Rectal smooth muscle tissue (tissue), 1 donor: ENCODE results near the gene SLC25A1.

Source experiments
- H3K27ac ChIP-seq: one replicate; pipeline ENCODE4 v1.7.0; 2013; ENCODE audit warnings: low read depth, low read length, inconsistent platforms
- H3K27me3 ChIP-seq: one replicate; pipeline ENCODE4 v1.7.0; 2013; ENCODE audit warnings: low read length; ENCODE audit not compliant: control insufficient read depth, insufficient read depth
- H3K36me3 ChIP-seq: one replicate; pipeline ENCODE4 v1.7.0; 2013; ENCODE audit warnings: low read length; ENCODE audit not compliant: control insufficient read depth, insufficient read depth
- H3K4me1 ChIP-seq: one replicate; pipeline ENCODE4 v1.7.0; 2013; ENCODE audit warnings: low read length; ENCODE audit not compliant: control insufficient read depth, insufficient read depth
- H3K4me3 ChIP-seq: one replicate; pipeline ENCODE4 v1.7.0; 2013; ENCODE audit warnings: low read length
- H3K9ac ChIP-seq: one replicate; pipeline ENCODE4 v1.7.0; 2013; ENCODE audit warnings: low read length

The SLC25A1 gene

DNA sequence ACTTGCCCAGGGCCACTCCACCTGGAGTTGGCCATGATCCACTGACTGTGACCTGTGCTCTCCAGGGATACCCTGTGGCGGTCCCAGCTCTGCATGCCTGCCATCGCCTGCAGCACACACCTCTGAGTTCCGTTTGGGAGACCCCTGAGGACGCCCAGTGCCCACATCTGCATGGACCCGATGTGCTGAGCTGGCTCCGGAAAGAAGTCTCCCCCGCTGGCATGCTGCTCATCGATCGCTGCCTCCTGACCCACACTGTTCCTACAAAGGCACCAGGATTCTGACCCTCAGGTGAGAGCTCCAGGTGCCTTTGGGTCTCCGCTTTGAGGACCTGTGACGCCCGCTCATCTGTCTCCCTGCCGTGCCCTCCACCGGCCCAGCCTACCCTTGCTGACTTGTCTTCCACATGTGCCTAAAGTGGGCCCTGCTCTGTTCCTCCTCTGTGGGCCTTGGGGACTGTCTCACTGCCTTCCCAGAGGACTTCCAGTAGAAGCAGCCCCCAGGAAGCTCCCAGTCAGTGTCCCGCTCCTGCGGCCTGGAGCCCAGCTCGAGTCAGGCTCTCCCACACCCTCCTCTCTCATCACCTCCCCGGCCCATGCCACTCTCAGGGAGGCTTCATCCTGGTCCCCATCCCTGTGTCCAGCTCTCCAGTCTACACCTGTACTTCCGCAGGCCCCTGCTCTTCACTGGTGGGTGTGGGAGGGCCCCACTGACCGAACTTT, 5.9 kb upstream of the SLC25A1 start:
- Histone ChIP-seq H3K4me3 (no peak overlapping the region), H3K27me3 (no peaks in the 10 kb centered on the region), H3K9ac (no peak overlapping the region), H3K4me1 (peaks cover 3% of the 10 kb centered on the region), H3K27ac (no peak overlapping the region), H3K36me3 (peaks cover 2% of the 10 kb centered on the region)

DNA sequence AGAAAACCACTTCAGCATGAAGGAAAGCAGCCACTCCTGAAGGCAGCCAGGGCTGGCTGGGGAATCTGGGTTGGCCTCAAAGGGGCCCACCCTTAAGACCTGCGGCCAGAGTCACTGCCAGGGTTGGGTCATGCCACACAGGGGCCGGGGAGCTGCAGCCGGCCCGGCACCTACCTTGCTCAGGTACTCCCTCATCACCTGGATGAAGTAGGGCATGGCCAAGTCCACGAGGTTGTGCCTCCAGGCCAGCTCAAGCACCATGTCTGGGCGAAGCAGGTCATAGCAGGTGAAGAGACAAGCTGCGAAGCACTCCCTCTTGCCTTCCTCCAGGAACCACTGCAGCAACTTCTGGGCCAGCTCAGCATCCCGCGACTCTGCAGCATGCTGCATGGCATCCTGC, 4.7 kb upstream of the SLC25A1 start:
- no peak overlapping the region for H3K27ac ChIP-seq
- H3K27me3 ChIP-seq: no peaks in the 10 kb centered on the region
- H3K4me1 ChIP-seq: peaks cover 7% of the 10 kb centered on the region
- H3K36me3 ChIP-seq: peaks cover 2% of the 10 kb centered on the region
- no peak overlapping the region for H3K9ac ChIP-seq
- H3K4me3 ChIP-seq: no peak overlapping the region

DNA sequence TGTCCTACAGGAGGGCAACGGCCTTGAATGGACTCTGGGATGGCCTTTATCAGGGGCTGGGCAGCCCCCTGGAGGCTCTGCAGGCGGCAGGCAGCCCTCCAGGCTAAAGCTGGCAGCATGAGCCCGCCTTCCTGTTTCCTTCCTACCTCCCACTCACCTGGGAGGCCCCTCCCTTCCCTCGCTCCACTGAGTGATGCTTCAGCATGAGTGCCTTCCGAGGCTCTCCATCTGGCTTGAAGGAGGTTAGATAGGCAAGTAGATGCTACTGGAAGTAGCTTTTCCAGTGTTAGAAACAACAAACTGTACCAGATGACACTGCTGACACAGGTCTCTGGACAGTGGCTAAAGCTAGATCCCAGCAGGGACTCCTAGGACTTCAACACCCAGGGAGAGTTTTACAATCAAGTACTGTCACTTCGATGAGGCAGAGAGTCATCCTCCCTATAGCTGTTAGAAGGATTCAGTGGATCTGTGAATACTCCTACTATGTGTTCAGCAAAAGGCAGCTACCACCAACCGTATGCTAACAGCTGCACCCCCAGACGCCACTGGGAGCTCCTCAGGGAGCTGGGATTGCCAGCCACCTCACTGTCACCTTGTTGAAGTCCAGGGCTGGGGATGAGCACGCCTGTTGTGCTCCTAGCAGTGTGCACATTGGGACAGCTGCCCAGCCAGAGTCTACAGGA, 4.1 kb upstream of the SLC25A1 start:
- peaks cover 1% of the 10 kb centered on the region for H3K36me3 ChIP-seq
- H3K27me3 ChIP-seq: no peaks in the 10 kb centered on the region
- H3K27ac ChIP-seq: no peak overlapping the region
- peaks cover 9% of the 10 kb centered on the region for H3K4me1 ChIP-seq
- H3K9ac ChIP-seq: no peak overlapping the region
- H3K4me3 ChIP-seq: no peak overlapping the region

DNA sequence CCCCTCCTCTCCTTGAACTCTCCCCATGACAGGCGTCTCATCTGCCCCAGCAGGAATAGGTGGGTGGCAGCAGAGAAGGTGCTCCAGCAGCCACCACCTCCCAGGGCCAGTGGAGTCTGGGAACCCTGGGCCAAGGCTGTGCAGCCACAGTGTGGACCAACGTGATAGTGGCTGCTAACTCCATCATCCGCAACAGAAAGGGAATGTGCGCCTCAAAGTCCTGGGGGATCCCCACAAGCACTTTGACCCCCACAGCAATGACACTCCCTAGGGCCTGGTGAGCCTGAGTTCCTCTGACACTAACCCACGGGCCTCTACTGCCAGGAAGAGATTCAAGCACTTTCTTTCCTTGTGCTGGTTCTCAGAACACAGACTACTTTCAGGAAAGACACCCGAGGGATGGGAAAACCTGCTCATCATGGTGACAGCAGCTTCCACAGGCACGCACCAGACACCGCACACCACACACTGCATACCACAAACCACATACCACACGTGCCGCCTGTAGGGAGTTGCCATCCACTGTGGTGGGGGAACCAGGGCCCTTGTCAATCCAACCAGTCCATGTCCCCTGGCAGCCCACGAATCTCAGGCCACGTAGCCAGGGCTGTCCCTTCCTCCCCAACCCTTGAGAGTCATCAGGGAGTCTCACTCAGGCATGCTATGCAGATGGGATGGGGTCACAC, 3.4 kb upstream of the SLC25A1 start:
- Histone ChIP-seq H3K27ac (no peak overlapping the region), H3K27me3 (no peaks in the 10 kb centered on the region), H3K4me1 (peaks cover 13% of the 10 kb centered on the region), H3K36me3 (no peaks in the 10 kb centered on the region), H3K9ac (no peak overlapping the region), H3K4me3 (no peak overlapping the region)

DNA sequence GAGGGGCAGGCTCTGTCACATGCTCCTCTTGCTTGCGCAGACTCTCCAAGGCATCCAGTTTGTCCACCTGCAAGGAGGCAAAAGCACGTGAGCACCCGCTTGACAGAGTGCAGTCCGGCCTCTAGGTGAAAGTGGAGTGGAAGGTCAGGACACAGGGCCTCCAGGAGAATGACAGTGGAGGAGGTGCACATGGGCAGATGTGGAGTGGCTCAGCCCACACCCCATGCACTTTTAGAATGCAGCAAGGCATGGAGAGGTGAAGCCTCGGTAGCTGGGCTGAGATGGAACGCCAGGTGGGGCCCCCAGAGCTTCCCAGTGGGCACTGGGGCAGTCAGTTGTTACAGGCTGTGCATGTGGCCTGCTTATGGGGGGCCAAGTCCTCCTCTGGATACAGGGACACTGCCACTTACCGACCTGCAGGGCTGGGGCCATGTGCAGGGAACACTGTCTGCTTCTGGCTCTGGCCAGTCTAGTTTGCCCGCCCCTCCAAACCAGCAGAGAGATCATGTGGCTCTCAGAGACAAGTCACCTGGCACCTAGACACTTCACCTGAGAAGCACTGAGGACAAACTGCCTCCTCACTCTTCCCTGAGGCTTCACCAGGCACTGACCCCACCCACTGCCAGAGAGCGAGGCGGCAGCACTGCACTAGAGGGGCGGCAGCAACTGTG, 2.3 kb upstream of the SLC25A1 start:
- no peaks in the 10 kb centered on the region for H3K36me3 ChIP-seq
- H3K27me3 ChIP-seq: no peaks in the 10 kb centered on the region
- no peak overlapping the region for H3K9ac ChIP-seq
- peaks cover 13% of the 10 kb centered on the region for H3K4me1 ChIP-seq
- no peak overlapping the region for H3K27ac ChIP-seq
- H3K4me3 ChIP-seq: no peak overlapping the region

DNA sequence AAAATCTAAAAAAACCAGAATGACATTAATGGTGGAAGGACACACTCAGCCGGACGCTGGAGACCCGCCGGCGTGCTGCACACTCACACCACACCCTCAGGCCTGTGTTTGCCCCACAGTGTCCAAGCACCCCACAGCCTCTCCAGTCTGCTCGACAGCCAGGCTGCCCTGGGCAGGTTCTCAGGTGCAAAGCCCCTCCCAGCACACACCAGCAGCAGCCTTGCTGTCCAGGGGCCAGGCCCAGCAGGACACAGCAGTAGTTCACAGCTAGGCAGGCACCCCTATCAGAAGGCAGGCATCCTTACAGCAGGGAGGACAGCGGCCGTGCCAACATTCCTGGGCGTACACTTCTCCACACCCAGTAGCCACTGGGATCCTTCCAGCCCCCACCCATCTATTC, 1.7 kb upstream of the SLC25A1 start:
- H3K4me1 ChIP-seq: peaks cover 13% of the 10 kb centered on the region
- H3K27me3 ChIP-seq: no peaks in the 10 kb centered on the region
- no peak overlapping the region for H3K9ac ChIP-seq
- no peak overlapping the region for H3K4me3 ChIP-seq
- peaks cover 2% of the 10 kb centered on the region for H3K36me3 ChIP-seq
- H3K27ac ChIP-seq: no peak overlapping the region

DNA sequence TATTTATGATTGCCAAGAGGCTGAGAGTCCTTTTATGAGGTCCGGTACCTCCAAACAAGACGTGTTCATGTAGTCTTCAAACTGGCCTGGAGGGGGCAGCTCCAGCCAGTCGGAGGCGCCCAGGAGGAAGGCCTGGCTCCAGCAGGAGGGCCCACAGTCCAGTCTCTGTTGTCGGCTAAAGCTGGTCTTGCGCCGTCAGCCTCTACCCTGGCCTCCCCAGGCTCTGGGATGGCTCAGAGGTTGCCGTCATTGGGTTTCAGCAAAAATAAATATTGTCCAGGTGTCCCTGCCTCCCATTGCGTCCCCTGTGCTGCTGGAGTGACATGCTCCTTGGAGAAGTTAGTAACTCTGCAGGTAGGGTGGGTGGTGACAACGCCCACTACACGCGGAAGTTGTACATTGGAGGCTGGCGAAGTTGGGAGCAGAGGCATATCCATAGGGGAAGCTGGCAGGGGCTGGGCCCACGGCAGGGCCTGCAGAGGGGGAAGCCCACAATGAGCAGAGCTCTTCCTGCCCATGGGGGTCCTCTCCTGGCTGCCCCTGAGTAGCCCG, 1.0 kb upstream of the SLC25A1 start:
- Histone ChIP-seq H3K4me1 (peaks cover 13% of the 10 kb centered on the region), H3K27me3 (no peaks in the 10 kb centered on the region), H3K27ac (peak overlapping the region; percentile 78), H3K36me3 (peaks cover 2% of the 10 kb centered on the region), H3K9ac (peak overlapping the region; percentile 68), H3K4me3 (peak overlapping the region; percentile 71)

DNA sequence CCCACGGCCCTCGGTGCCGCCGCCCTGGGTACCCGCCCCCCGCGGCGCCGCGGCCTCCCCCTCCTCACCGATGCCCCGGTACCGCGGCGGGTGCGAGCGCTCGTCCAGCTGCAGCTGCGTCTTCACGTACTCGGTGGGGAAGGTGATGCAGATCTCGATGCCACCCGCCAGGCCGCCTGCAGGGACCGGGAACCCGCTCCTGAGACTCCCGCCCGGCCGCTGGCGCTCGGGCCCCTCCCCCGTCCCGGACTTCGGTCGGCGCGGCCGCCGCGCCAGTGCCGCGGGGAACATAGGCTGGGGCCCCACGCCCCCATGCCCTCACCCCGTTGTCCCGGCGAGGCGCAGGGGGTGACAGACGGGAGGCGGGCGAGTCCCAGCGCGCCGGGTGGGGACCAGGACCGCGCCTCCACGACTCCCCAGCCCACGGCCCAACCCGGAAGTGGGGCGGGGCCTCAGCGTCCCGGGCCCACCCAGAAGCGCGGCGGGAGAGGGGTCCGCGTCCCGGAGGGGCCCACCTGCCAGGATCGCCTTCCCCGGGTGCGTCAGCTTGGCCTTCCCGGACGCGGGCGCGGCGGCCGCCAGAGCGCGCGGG, 375 bp downstream of the SLC25A1 start:
- peaks cover 13% of the 10 kb centered on the region for H3K4me1 ChIP-seq
- peak overlapping the region; percentile 72 for H3K4me3 ChIP-seq
- H3K27me3 ChIP-seq: no peaks in the 10 kb centered on the region
- H3K36me3 ChIP-seq: peaks cover 2% of the 10 kb centered on the region
- H3K27ac ChIP-seq: peak overlapping the region; percentile 78
- H3K9ac ChIP-seq: peak overlapping the region; percentile 56

DNA sequence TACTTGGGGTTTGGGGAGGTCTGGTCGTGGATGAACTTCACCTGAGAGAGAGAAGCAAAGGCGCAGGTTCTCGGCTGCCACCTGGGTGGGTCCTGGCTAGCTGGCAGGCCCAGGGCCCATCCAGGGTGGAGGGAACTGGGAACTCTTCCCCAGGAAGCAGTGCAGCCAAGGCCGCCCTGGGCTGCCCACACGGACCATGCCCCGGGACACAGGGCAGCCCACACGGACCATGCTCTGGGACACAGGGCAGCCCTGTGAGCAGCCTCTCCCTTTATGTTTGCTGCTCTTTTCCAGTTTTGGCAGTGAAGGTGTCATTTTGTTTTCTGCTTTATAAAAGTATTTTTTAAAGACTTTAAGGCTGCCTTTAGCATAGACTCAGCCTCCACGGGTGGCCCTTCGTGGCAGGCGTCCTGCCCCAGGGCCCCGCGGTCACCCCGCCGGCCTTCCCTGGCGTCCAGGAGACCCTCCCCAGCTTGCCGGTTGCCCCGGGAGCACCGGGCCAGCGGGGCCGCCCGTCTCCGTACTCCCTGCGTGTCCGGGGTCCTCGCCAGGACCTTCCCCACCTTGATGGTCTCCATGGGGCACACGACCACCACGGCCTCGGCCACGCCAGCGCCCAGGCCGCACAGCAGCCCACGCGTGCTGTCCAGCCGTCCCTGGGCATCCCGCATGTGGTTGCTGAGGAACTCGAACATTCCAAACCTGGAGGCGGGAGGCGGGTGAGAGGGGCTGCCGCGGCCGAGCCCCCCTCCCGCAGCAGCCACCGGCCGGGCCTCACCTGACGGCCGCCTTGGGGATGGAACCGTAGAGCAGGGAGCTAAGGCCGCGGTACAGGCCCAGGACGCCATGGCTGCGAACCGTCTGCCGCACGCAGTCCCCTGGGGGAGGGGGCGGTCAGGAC, 1.1 kb downstream of the SLC25A1 start:
- Histone ChIP-seq H3K36me3 (peaks cover 2% of the 10 kb centered on the region), H3K4me1 (peaks cover 16% of the 10 kb centered on the region), H3K27ac (no peak overlapping the region)

DNA sequence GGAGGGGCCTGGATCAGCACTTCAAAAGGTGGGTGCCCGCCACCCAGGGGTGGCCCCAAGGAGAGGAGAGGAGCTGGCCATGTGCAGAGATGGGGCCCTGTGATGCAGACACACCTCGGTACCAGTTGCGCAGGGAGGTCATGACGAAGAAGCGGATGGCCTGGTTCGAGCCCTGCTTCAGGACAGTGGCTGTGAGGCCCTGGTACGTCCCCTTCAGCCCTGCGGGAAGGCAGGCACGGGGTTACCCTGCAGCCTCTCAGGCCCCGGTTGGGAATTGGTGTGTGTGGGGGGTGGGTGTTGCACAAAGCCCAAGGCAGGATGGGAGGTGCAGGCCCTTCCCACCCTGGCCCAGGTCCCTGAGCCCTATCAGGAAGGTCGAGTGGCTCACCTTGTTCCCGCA, 1.8 kb downstream of the SLC25A1 start:
- H3K36me3 ChIP-seq: peaks cover 2% of the 10 kb centered on the region
- H3K27ac ChIP-seq: no peak overlapping the region
- no peaks in the 10 kb centered on the region for H3K27me3 ChIP-seq
- no peak overlapping the region for H3K9ac ChIP-seq
- H3K4me1 ChIP-seq: peaks cover 20% of the 10 kb centered on the region
- H3K4me3 ChIP-seq: no peak overlapping the region

More for the DNA sequence above, 1.1 kb downstream of the SLC25A1 start:
- Histone ChIP-seq H3K4me3 (peak overlapping the region; percentile 72), H3K9ac (peak overlapping the region; percentile 56), H3K27me3 (no peaks in the 10 kb centered on the region)

DNA sequence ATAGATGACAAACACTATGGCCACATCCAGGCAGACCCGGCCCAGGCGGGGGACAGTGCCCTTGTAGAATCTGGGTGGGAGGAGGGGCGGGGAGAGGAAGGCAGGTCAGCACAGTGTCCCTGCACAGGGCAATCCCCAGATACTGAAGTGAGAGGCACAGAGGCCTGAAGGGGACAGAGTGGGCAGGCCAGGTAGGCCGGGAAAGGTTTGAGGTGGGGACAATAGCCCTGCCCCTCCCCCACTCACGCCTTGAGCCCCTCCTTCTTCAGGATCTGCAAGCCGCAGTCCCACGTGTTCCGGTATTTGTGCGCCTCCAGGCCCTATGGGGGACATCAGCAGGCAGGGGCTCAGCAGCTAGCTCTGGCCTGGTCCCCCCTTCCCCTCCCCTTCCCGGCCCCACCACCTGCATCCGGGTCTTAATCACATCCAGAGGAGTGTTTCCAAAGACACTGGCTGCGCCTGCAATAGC, 2.3 kb downstream of the SLC25A1 start:
- Histone ChIP-seq H3K27ac (no peak overlapping the region), H3K9ac (no peak overlapping the region), H3K4me3 (no peak overlapping the region), H3K27me3 (no peaks in the 10 kb centered on the region), H3K4me1 (peaks cover 20% of the 10 kb centered on the region), H3K36me3 (peaks cover 2% of the 10 kb centered on the region)
